ENCODE measurements around the gene CRIP3. TPM values are rescaled to one million over a fixed set of nuclear protein-coding genes. Genes with fewer than 3 reads are reported as not detected.
"Not testable (repeated sequence)": the region's sequence is repeated elsewhere in the genome, so short reads cannot be mapped to it uniquely, and the experiment has no call there.

Gene CRIP3
- total RNA-seq, 1 donor from 2014 or later, result 0.28 TPM

GRCh38 chr6:43306086-43306485, 2.5 kb downstream of the CRIP3 start:
- no peak for ATAC-seq

GRCh38 chr6:43304882-43305281, 3.7 kb downstream of the CRIP3 start:
- ATAC-seq, result no peak

GRCh38 chr6:43304361-43304760, 4.3 kb downstream of the CRIP3 start:
- peak; percentile 62 for ATAC-seq

- no peak for ATAC-seq
Observed at GRCh38 chr6:43303751-43304331, 4.8 kb downstream of the CRIP3 start.

- not testable (repeated sequence) for ATAC-seq
Observed at GRCh38 chr6:43303006-43303405, 5.6 kb downstream of the CRIP3 start.

GRCh38 chr6:43302126-43302525, 6.5 kb downstream of the CRIP3 start:
- ATAC-seq, result no peak

GRCh38 chr6:43301081-43301870, 7.3 kb downstream of the CRIP3 start:
- no peak for ATAC-seq

GRCh38 chr6:43299338-43300293, 9.0 kb downstream of the CRIP3 start:
- ATAC-seq, result no peak

GRCh38 chr6:43298565-43299337, 9.9 kb downstream of the CRIP3 start:
- ATAC-seq, result no peak

- no peak for ATAC-seq
Observed at GRCh38 chr6:43297644-43298564, 10.7 kb downstream of the CRIP3 start, which contains the start of gene SLC22A7. Gene SLC22A7 (plus strand): TSS chr6:43298260. CDS start chr6:43298359, 99 bp downstream.

- ATAC-seq, result no peak
Observed at GRCh38 chr6:43296780-43297497, 11.7 kb downstream of the CRIP3 start.

GRCh38 chr6:43295456-43295855, 13.2 kb downstream of the CRIP3 start:
- no peak for ATAC-seq

- ATAC-seq, result no peak
Observed at GRCh38 chr6:43294536-43294935, 14.1 kb downstream of the CRIP3 start.

GRCh38 chr6:43293698-43294097, 14.9 kb downstream of the CRIP3 start:
- ATAC-seq, result no peak

- no peak for ATAC-seq
Observed at GRCh38 chr6:43292763-43293318, 15.8 kb downstream of the CRIP3 start.

GRCh38 chr6:43292341-43292740, 16.3 kb downstream of the CRIP3 start:
- no peak for ATAC-seq

- ATAC-seq, result no peak
Observed at GRCh38 chr6:43291708-43292107, 16.9 kb downstream of the CRIP3 start.

GRCh38 chr6:43290905-43291355, 17.7 kb downstream of the CRIP3 start:
- ATAC-seq, result no peak

GRCh38 chr6:43290339-43290904, 18.2 kb downstream of the CRIP3 start:
- ATAC-seq, result no peak
